ENCODE measurements around the gene KCNMA1.

The KCNMA1 gene

GRCh38 chr10:77289790-77290189 is 347.8 kb downstream of the KCNMA1 start:
- no peak for TF ChIP-seq CTCF (IDR thresholded peaks at IDR 0.05; ENCODE audit: control insufficient read depth, insufficient read depth, low read depth, low read length, missing control alignments)
- no peak overlapping the region for H3K4me3 ChIP-seq (ENCODE audit: control insufficient read depth, low read depth, low read length)
- DNase-seq (ENCODE audit: low read depth) = no peak

GRCh38 chr10:77289027-77289501 is 348.5 kb downstream of the KCNMA1 start:
- no peak for DNase-seq (ENCODE audit: low read depth)
- no peak overlapping the region for H3K4me3 ChIP-seq (ENCODE audit: control insufficient read depth, low read depth, low read length)
- TF ChIP-seq CTCF (IDR thresholded peaks at IDR 0.05; ENCODE audit: control insufficient read depth, insufficient read depth, low read depth, low read length, missing control alignments) = no peak

GRCh38 chr10:77287647-77288120 is 349.9 kb downstream of the KCNMA1 start:
- TF ChIP-seq CTCF (IDR thresholded peaks at IDR 0.05; ENCODE audit: control insufficient read depth, insufficient read depth, low read depth, low read length, missing control alignments) = no peak
- no peak for DNase-seq (ENCODE audit: low read depth)

GRCh38 chr10:77286531-77287508 is 350.8 kb downstream of the KCNMA1 start:
- H3K4me3 ChIP-seq (ENCODE audit: control insufficient read depth, low read depth, low read length) = no peak overlapping the region
- TF ChIP-seq CTCF (IDR thresholded peaks at IDR 0.05; ENCODE audit: control insufficient read depth, insufficient read depth, low read depth, low read length, missing control alignments) = no peak
- DNase-seq (ENCODE audit: low read depth) = no peak

More at GRCh38 chr10:77287647-77288120, 349.9 kb downstream of the KCNMA1 start:
- H3K4me3 ChIP-seq (ENCODE audit: control insufficient read depth, low read depth, low read length) = no peak overlapping the region

- no peak for DNase-seq (ENCODE audit: low read depth)
- no peak overlapping the region for H3K4me3 ChIP-seq (ENCODE audit: control insufficient read depth, low read depth, low read length)
- TF ChIP-seq CTCF (IDR thresholded peaks at IDR 0.05; ENCODE audit: control insufficient read depth, insufficient read depth, low read depth, low read length, missing control alignments) = no peak
These were observed 352.0 kb downstream of the KCNMA1 start for GRCh38 chr10:77285529-77286182.

GRCh38 chr10:77284797-77285196 is 352.8 kb downstream of the KCNMA1 start:
- no peak overlapping the region for H3K4me3 ChIP-seq (ENCODE audit: control insufficient read depth, low read depth, low read length)
- no peak for DNase-seq (ENCODE audit: low read depth)
- no peak for TF ChIP-seq CTCF (IDR thresholded peaks at IDR 0.05; ENCODE audit: control insufficient read depth, insufficient read depth, low read depth, low read length, missing control alignments)
